Lung (tissue), 12 donors: ENCODE measurements around the gene FAM234A. TPM values are rescaled to one million over a fixed set of nuclear protein-coding genes. Genes with fewer than 3 reads are reported as not detected.

Experiments
- ATAC-seq: fragments of 200-7000 bp; cut with Tn5 transposase; one replicate; pipeline ENCODE4 v1.9.1; 2020; ENCODE audit warnings: moderate number of reproducible peaks; ENCODE audit not compliant: insufficient read depth, low FRiP score
- DNase-seq, 3 donors: peaks; one replicate each; pipeline ENCODE4 v3.0.0-alpha.2; 2013 to 2017
- H3K27ac ChIP-seq, 2 donors: one replicate each; pipeline ENCODE4 v1.5.1; 2013; ENCODE audit warnings: mild to moderate bottlenecking in 2 of 2, moderate library complexity in 2 of 2, control low read depth in 1 of 2, inconsistent platforms in 1 of 2, low read depth in 1 of 2, low read length in 1 of 2
- H3K27me3 ChIP-seq, 3 donors: one replicate each; pipeline ENCODE4 v1.5.1; 2013; ENCODE audit warnings: low read length in 2 of 3; ENCODE audit not compliant: control insufficient read depth in 3 of 3, insufficient read depth in 3 of 3
- H3K36me3 ChIP-seq, 4 donors: one replicate each; pipeline ENCODE4 v1.5.1; 2013; ENCODE audit warnings: low read length in 4 of 4, mild to moderate bottlenecking in 1 of 4, moderate library complexity in 1 of 4; ENCODE audit not compliant: control insufficient read depth in 4 of 4, insufficient read depth in 4 of 4
- H3K4me1 ChIP-seq, 5 donors: one replicate each; pipeline ENCODE4 v1.5.1; 2013; ENCODE audit warnings: low read length in 5 of 5, mild to moderate bottlenecking in 2 of 5, moderate library complexity in 1 of 5; ENCODE audit not compliant: control insufficient read depth in 5 of 5, insufficient read depth in 5 of 5
- H3K4me3 ChIP-seq: one replicate; pipeline ENCODE4 v1.5.1; 2013; ENCODE audit warnings: mild to moderate bottlenecking, control low read depth, moderate library complexity
- H3K9ac ChIP-seq, 2 donors: one replicate each; pipeline ENCODE4 v1.5.1; 2013; ENCODE audit warnings: low read length in 2 of 2, control low read depth in 1 of 2; ENCODE audit not compliant: insufficient read depth in 1 of 2
- H3K9me3 ChIP-seq, 4 donors: one replicate each; pipeline ENCODE4 v1.5.1; 2013; ENCODE audit warnings: low read length in 3 of 4, mild to moderate bottlenecking in 1 of 4, moderate library complexity in 1 of 4; ENCODE audit not compliant: control insufficient read depth in 4 of 4, insufficient read depth in 3 of 4
- CTCF ChIP-seq: IDR thresholded peaks from 2 replicates; pipeline ENCODE4 v1.5.1; 2012; ENCODE audit warnings: mild to moderate bottlenecking; ENCODE audit errors: control extremely low read depth, extremely low read depth
- WGBS, 2 donors: extraction: QIAGEN DNeasy Blood & Tissue Kit; methylation state at CpG; one replicate each; pipeline ENCODE4 v1.1.7; 2013; 5-methylcytosine and 5-hydroxymethylcytosine counted together
- polyA plus RNA-seq, 2 donors: library from polyadenylated mRNA; stranded (reverse); fragments of 200-250 nt; gene quantifications; one replicate each; pipeline ENCODE4 v1.2.1, GENCODE V29; 2013
- total RNA-seq, 2 donors: library from RNA; depleted of rRNA in 1 of 2; stranded (reverse); fragments of >200 nt in 1 of 2; gene quantifications; one replicate each; pipeline ENCODE4 v1.2.1, GENCODE V29; 2014 to 2021
- donor health status: control.
- donor health status: control.
- donor health status: Bipolar disorder and iron deficiency.
- donor health status: healthy.
- donor health status: DM: yes; HTN: yes; CAD: no.

FAM234A gene
- total and polyA plus RNA-seq, 4 donors = 41.5 to 78.5 (median 59.7) TPM

GRCh38 chr16:296806-297510 is 62.3 kb downstream of the FAM234A start:
- no peak overlapping the region for H3K9ac ChIP-seq
- ATAC-seq (no peak), DNase-seq (no peak)
- H3K9me3 ChIP-seq = no peaks in the 10 kb centered on the region
- H3K27ac ChIP-seq = no peak overlapping the region
- H3K4me3 ChIP-seq = no peak overlapping the region
- no peaks in the 10 kb centered on the region for H3K27me3 ChIP-seq
- no peaks in the 10 kb centered on the region for H3K4me1 ChIP-seq
- no peak for TF ChIP-seq CTCF
- peaks cover 0 to 43% (median 2%) of the 10 kb centered on the region in 4 donors for H3K36me3 ChIP-seq
- 91 to 92% methylated on average over 33 to 37 of the region's 37 CpGs for WGBS, 2 donors

GRCh38 chr16:297832-298231 is 63.2 kb downstream of the FAM234A start:
- 96 to 97% methylated on average over 32 of the region's 32 CpGs for WGBS, 2 donors
- Histone ChIP-seq H3K9me3 (no peaks in the 10 kb centered on the region), H3K27me3 (no peaks in the 10 kb centered on the region), H3K36me3 (peaks cover 0 to 45% (median 2%) of the 10 kb centered on the region in 4 donors), H3K4me1 (no peaks in the 10 kb centered on the region), H3K27ac (no peak overlapping the region), H3K9ac (no peak overlapping the region), H3K4me3 (no peak overlapping the region)
- ATAC-seq (no peak), DNase-seq (no peak)
- no peak for TF ChIP-seq CTCF

- ATAC-seq (no peak), DNase-seq (no peak)
- no peak for TF ChIP-seq CTCF
- H3K27me3 ChIP-seq = no peaks in the 10 kb centered on the region
- H3K4me1 ChIP-seq = no peaks in the 10 kb centered on the region
- no peak overlapping the region for H3K27ac ChIP-seq
- H3K36me3 ChIP-seq = peaks cover 0 to 46% (median 2%) of the 10 kb centered on the region in 4 donors
- H3K9ac ChIP-seq = no peak overlapping the region
- H3K4me3 ChIP-seq = no peak overlapping the region
- H3K9me3 ChIP-seq = no peaks in the 10 kb centered on the region
- 87 to 93% methylated on average over 5 to 6 of the region's 6 CpGs for WGBS, 2 donors
Measured at GRCh38 chr16:301235-301634, 66.6 kb downstream of the FAM234A start.

- Histone ChIP-seq H3K9me3 (no peaks in the 10 kb centered on the region), H3K27me3 (no peaks in the 10 kb centered on the region), H3K4me3 (no peak overlapping the region), H3K9ac (no peak overlapping the region), H3K36me3 (peaks cover 0 to 41% (median 0%) of the 10 kb centered on the region in 4 donors), H3K4me1 (no peaks in the 10 kb centered on the region), H3K27ac (no peak overlapping the region)
- TF ChIP-seq CTCF = no peak
- ATAC-seq = no peak
- 97 to 98% methylated on average over 13 of the region's 13 CpGs for WGBS, 2 donors
- DNase-seq = no peak
Measured at GRCh38 chr16:301950-302349, 67.3 kb downstream of the FAM234A start.
